ENCODE data around the gene WDR46. TPM values are rescaled to one million over a fixed set of nuclear protein-coding genes. Genes with fewer than 3 reads are reported as not detected.

WDR46 gene
- total and polyA plus RNA-seq, 10 of the 15 experiments (the other 5 are each of a cell fraction or from before 2014, with no cell fraction given), result 10.1 to 147 (median 86.0) TPM

- Histone ChIP-seq H3K9ac (ENCODE audit: control insufficient read depth, insufficient read depth, low read length) (no peak overlapping the region), H2AFZ (ENCODE audit: control insufficient read depth, low read depth, low read length) (no peak overlapping the region), H3K4me1 (ENCODE audit: control insufficient read depth, insufficient read depth, low read length) (no peaks in the 10 kb centered on the region), H3K36me3 (ENCODE audit: control insufficient read depth in 2 of 2, insufficient read depth in 2 of 2, low read length in 1 of 2) (no peaks in the 10 kb centered on the region), H3K9me3 (replicated peaks; ENCODE audit: control insufficient read depth, insufficient read depth, low read length) (no peaks in the 10 kb centered on the region), H3K27me3 (replicated peaks in 1 of 2; ENCODE audit: control insufficient read depth in 2 of 2, insufficient read depth in 2 of 2, low read length in 1 of 2) (no peaks in the 10 kb centered on the region; a peak in 1 of 4 replicates), H3K79me2 (ENCODE audit: control insufficient read depth, insufficient read depth, low read length) (no peaks in the 10 kb centered on the region), H3K27ac (ENCODE audit: control insufficient read depth, insufficient read depth) (no peak overlapping the region), H4K20me1 (ENCODE audit: control insufficient read depth, insufficient read depth) (no peaks in the 10 kb centered on the region), H3K4me3 (no peak overlapping the region), H3K4me2 (ENCODE audit: control insufficient read depth, insufficient read depth) (no peak overlapping the region)
- ChIA-PET RAD21 (ENCODE audit: unreplicated experiment) (no interaction called here), CTCF (no interaction called here), POLR2A (no interaction called here), SMC1A (ENCODE audit: uncharacterized antibody, unreplicated experiment) (no interaction called here)
- FAIRE-seq (peak; percentile 92), ATAC-seq (peak; percentile 65), DNase-seq (ENCODE audit: low read depth, low spot score) (no peak)
- in situ Hi-C loops (cut with MboI) (no loop called here), intact Hi-C loops (cut with micrococcal nuclease; ENCODE audit: unreplicated experiment) (no loop called here)
- TF ChIP-seq NBN (IDR thresholded peaks at IDR 0.05) (no peak), SREBF1 (IDR thresholded peaks at IDR 0.05; ENCODE audit: low read length) (no peak), SMARCA5 (IDR thresholded peaks at IDR 0.05) (no peak), JUNB (IDR thresholded peaks at IDR 0.05) (peak; percentile 38), IKZF1 (conservative IDR thresholded peaks at IDR 0.05) (no peak), RUNX3 (IDR thresholded peaks at IDR 0.05; ENCODE audit: low read length) (peak; percentile 39; the same call in 1 of the 2 replicates), SKIL (IDR thresholded peaks at IDR 0.05; ENCODE audit: low read depth, poor library complexity, severe bottlenecking) (no peak), SUZ12 (IDR thresholded peaks at IDR 0.05; ENCODE audit: unreplicated experiment) (no peak), ZNF592 (IDR thresholded peaks at IDR 0.05) (no peak), POU2F2 (IDR thresholded peaks at IDR 0.05; ENCODE audit: borderline replicate concordance, low read depth, low read length) (no peak), HDGF (IDR thresholded peaks at IDR 0.05) (no peak), MTA3 (IDR thresholded peaks at IDR 0.05; ENCODE audit: borderline replicate concordance, low read length) (no peak), CBX3 (IDR thresholded peaks at IDR 0.05; ENCODE audit: borderline replicate concordance, low read depth) (no peak), STAT1 (conservative IDR thresholded peaks at IDR 0.05) (no peak), PML (IDR thresholded peaks at IDR 0.05; ENCODE audit: low read length) (no peak), ATF7 (IDR thresholded peaks at IDR 0.05; ENCODE audit: low read depth) (no peak), BHLHE40 (IDR thresholded peaks at IDR 0.05; ENCODE audit: borderline replicate concordance in 1 of 2, low read depth in 2 of 2, low read length in 1 of 2) (peak in 1 of 2 experiments; percentile 14; a peak in 1 of 4 replicates), ATF2 (IDR thresholded peaks at IDR 0.05; ENCODE audit: low read length) (no peak), NRF1 (conservative IDR thresholded peaks at IDR 0.05; ENCODE audit: low read depth, low read length) (no peak), MXI1 (IDR thresholded peaks at IDR 0.05; ENCODE audit: low read depth, low read length) (no peak), NR2C1 (IDR thresholded peaks at IDR 0.05) (no peak), TARDBP (IDR thresholded peaks at IDR 0.05; ENCODE audit: borderline replicate concordance) (no peak)
- no TSS peak for BruUV-seq (replicated peaks)
- WGBS (ENCODE audit: insufficient coverage, insufficient replicate concordance, low lambda C conversion rate, missing lambda C conversion rate), result 3% methylated on average over 3 of the region's 3 CpGs
These were observed 47.1 kb downstream of the WDR46 start for GRCh38 chr6:33241968-33242367.

Measured in GM12878 (cell line).